BJ (cell line): ENCODE results near the gene DMAP1. TPM values are rescaled to one million over a fixed set of nuclear protein-coding genes. Genes with fewer than 3 reads are reported as not detected.

ENCODE experiments used
- CTCF ChIA-PET: fragments of 350-600 bp; formaldehyde crosslinking; extraction: SDS; loops from one replicate; lab custom pipeline; 2021; ENCODE audit warnings: antibody characterized with exemption, inconsistent platforms; lab: Yijun Ruan, JAX
- POLR2A ChIA-PET: fragments of 300-600 bp; sonication (Branson Sonifier 250); formaldehyde crosslinking; extraction: SDS; loops from one replicate; lab custom pipeline; 2021; ENCODE audit warnings: antibody characterized with exemption; lab: Charles Lee
- DNase-seq: peaks from one replicate; pipeline ENCODE4 v3.0.0-alpha.2; 2011; ENCODE audit warnings: low read depth
- H3K27me3 ChIP-seq: 2 replicates; pipeline ENCODE4 v1.6.0; 2011; ENCODE audit warnings: low read length; ENCODE audit not compliant: control insufficient read depth, insufficient read depth
- H3K36me3 ChIP-seq: 2 replicates; pipeline ENCODE4 v1.5.1; 2011; ENCODE audit warnings: low read length; ENCODE audit not compliant: control insufficient read depth, insufficient read depth
- H3K4me3 ChIP-seq: 2 replicates; pipeline ENCODE4 v1.5.1; 2011; ENCODE audit warnings: low read depth, mild to moderate bottlenecking, control low read depth, low read length
- CTCF ChIP-seq: IDR thresholded peaks from 2 replicates; pipeline ENCODE4 v1.5.1; 2011; ENCODE audit warnings: low read depth, mild to moderate bottlenecking, control low read depth, inconsistent platforms, low read length, moderate library complexity; ENCODE audit not compliant: insufficient read depth
- polyA plus RNA-seq: library from polyadenylated mRNA; depleted of rRNA; stranded (reverse); fragments of >200 nt; gene quantifications from 2 replicates; pipeline ENCODE4 v1.2.3, GENCODE V29; 2011

Gene DMAP1
- polyA plus RNA-seq, 1 experiment, result 45.1 TPM

DNA sequence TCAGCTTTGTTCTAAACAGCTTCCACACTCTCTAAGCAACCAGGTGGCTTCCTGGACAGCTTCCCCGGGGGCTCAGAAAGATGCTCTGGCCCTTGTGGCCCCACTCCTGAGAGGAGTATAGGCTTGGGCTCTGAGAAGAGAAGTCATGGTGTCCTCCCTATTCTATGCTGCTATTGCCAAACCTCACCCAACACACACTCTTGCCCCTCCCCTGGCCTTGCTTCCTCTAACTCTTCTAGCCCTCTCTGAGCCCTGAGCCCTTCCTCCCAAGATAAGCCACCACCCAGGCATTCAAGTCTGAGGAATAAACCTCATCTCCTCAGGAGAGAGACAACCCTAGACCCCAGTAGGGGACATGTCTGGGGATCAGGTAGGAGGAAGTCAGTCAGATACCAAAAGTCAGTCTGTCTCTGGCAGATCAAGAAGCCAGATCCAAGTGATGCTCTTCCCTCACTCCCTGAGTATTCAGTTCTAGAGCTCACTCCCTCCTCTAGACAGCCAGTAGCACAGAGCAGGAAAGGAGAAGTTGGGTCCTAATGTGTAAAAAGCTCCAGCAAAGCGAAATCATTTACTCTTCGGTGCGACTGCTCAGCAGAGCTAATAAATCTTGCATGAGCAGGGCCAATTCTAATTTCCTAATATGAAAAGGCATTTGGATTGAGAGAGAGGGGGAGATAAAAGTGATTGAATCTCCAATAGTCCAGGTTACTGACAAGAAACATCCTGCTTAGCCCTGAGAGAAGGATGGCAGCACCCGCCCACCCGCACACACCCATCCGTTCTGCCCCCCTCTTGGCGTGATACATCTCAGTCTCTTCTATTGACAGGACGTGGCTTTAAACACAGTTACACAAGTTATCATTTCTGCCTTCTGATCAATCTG lies 50.5 kb downstream of the DMAP1 start:
- H3K27me3 ChIP-seq, result no peaks in the 10 kb centered on the region
- H3K36me3 ChIP-seq, result peaks cover 2% of the 10 kb centered on the region; the same call in 1 of the 2 replicates
- no peak for TF ChIP-seq CTCF
- CTCF ChIA-PET, result interaction anchor here (0.8 to 1.7 kb wide), 3 partner anchors 9 to 47 kb away, joined by 3 to 4 read pairs (median 3); no protein-coding TSS in a partner anchor
- POLR2A ChIA-PET, result no interaction called here
- H3K4me3 ChIP-seq, result no peak overlapping the region
- DNase-seq, result no peak

DNA sequence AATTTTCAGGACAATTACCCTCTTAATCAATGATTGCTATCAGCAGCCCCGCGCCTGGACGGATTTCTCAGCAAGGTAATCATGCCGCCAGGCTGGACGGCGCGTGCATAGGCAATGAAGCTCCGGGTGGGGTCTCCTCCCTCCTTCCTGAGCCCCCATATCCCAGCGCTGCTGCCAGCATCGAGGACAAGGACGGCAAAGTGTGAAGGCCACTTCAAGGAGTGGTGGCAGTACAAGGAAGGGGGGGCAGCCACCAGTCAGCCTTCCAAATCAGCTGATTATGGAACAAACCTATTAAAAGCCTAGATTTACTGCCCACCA lies 51.1 kb downstream of the DMAP1 start:
- Histone ChIP-seq H3K4me3 (no peak overlapping the region), H3K36me3 (peaks cover 2% of the 10 kb centered on the region; the same call in 1 of the 2 replicates), H3K27me3 (no peaks in the 10 kb centered on the region)
- ChIA-PET POLR2A (no interaction called here), CTCF (interaction anchor here (1.1 to 1.7 kb wide), 3 partner anchors 8 to 51 kb away, joined by 3 to 4 read pairs (median 3); no protein-coding TSS in a partner anchor)
- no peak for DNase-seq
- no peak for TF ChIP-seq CTCF

DNA sequence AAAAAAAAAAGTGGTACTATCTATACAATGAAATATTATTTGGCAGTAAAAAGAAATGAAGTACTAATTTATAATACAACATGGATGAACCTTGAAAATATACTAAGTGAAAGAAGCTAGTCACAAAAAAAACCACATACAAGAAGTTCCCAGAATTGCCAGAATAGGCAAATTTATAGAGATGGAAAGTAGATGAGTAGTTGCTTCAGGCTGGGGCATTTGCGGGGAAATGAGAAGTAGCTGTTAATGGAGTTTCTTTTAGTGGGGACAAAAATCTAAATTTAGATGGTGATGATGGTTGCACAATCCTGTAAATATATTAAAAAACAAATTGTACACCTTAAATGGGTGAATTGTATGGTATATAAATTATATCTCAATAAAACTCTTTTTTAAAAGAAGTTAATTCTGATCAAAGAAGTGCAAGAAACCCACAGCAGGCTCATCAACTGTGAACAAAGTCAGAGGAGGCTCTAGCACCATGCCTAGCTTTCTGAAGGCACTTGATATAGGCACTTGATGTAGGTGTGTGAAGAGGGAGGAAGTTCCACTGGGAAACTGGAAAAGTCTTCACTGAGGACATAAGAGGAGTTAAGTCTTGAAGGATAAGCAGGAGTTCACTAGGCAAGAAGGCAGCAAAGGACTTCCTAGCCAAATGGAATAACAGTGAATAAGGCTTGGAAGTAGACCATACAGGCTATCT lies 52.5 kb downstream of the DMAP1 start:
- Histone ChIP-seq H3K4me3 (no peak overlapping the region), H3K27me3 (no peaks in the 10 kb centered on the region), H3K36me3 (peaks cover 2% of the 10 kb centered on the region; the same call in 1 of the 2 replicates)
- no peak for DNase-seq
- POLR2A ChIA-PET, result no interaction called here
- TF ChIP-seq CTCF, result no peak
- CTCF ChIA-PET, result interaction anchor here (0.6 to 1.2 kb wide), 4 partner anchors 27 to 116 kb away, joined by 3 to 5 read pairs (median 3); no protein-coding TSS in a partner anchor

- H3K36me3 ChIP-seq, result no peaks in the 10 kb centered on the region
- ChIA-PET POLR2A (no interaction called here), CTCF (interaction anchor here (0.7 to 2.5 kb wide), 3 partner anchors 9 to 49 kb away, joined by 4 to 7 read pairs (median 5); no protein-coding TSS in a partner anchor)
- H3K4me3 ChIP-seq, result no peak overlapping the region
- no peak for TF ChIP-seq CTCF
- no peaks in the 10 kb centered on the region for H3K27me3 ChIP-seq
- DNase-seq, result no peak
These were observed 53.4 kb downstream of the DMAP1 start for GRCh38 chr1:44266400-44267344.
